HepG2 (cell line): Measurements from ENCODE around the gene FRMD4A. TPM values are rescaled to one million over a fixed set of nuclear protein-coding genes. Genes with fewer than 3 reads are reported as not detected.

Experiments used
- ATAC-seq: fragments of 200-7000 bp; cut with Tn5 transposase; 3 replicates; pipeline ENCODE4 v1.9.1; 2020; ENCODE audit warnings: mild to moderate bottlenecking, moderate library complexity
- BruUV-seq: library from RNA; stranded (reverse); fragments of 400-500 nt; replicated peaks from 2 replicates; lab custom pipeline; 2021; lab: Mats Ljungman, UMichigan
- CTCF ChIA-PET: fragments of 300-600 bp; formaldehyde crosslinking; extraction: SDS; loops from one replicate; lab custom pipeline; 2021; ENCODE audit warnings: low total read pairs, inconsistent platforms, low intra/inter-chr PET ratio; lab: Yijun Ruan, JAX
- POLR2A ChIA-PET: fragments of 350-600 bp; sonication (Branson Sonifier 250); formaldehyde crosslinking; loops from one replicate; lab custom pipeline; 2020; ENCODE audit warnings: antibody characterized with exemption, inconsistent platforms; lab: Yijun Ruan, JAX
- DNase-seq: peaks from one replicate; pipeline ENCODE4 v3.0.0-alpha.2; 2015; ENCODE audit warnings: low spot score
- FAIRE-seq: peaks from 3 replicates; lab custom pipeline; 2011; peaks lifted over from hg19 to GRCh38; lab: Jason Lieb, UNC
- H2AFZ ChIP-seq: one replicate; pipeline ENCODE4 v1.6.1; 2011; ENCODE audit warnings: low read length, inconsistent platforms
- H3K27ac ChIP-seq: fragments of 300-600 bp; 3 replicates; pipeline ENCODE4 v1.8.0; 2011; ENCODE audit warnings: mixed run types, mild to moderate bottlenecking, mixed read lengths, low read length, inconsistent platforms; ENCODE audit not compliant: insufficient read depth; ENCODE audit errors: extremely low read length
- H3K27me3 ChIP-seq, 2 experiments: fragments of 200-600 bp in 1 of 2; 2 replicates in 1 of 2; 3 replicates in 1 of 2; pipeline versions ENCODE4 v1.6.0 to v1.8.0; 2011; ENCODE audit warnings: low read length in 2 of 2, mild to moderate bottlenecking in 2 of 2, moderate library complexity in 2 of 2, inconsistent platforms in 1 of 2; ENCODE audit not compliant: insufficient read depth in 2 of 2, control insufficient read depth in 1 of 2
- H3K36me3 ChIP-seq, 2 experiments: fragments of 200-600 bp in 1 of 2; replicated peaks in 1 of 2; 2 replicates in 1 of 2; 3 replicates in 1 of 2; pipeline versions ENCODE4 v1.5.1 to v1.8.0; 2011; ENCODE audit warnings: low read length in 2 of 2, inconsistent platforms in 1 of 2; ENCODE audit not compliant: insufficient read depth in 2 of 2, control insufficient read depth in 1 of 2
- H3K4me1 ChIP-seq: 2 replicates; pipeline ENCODE4 v1.5.1; 2012; ENCODE audit warnings: low read length, inconsistent platforms; ENCODE audit not compliant: insufficient read depth
- H3K4me2 ChIP-seq: 2 replicates; pipeline ENCODE4 v1.6.0; 2011; ENCODE audit warnings: low read depth, low read length, inconsistent platforms
- H3K4me3 ChIP-seq, 3 experiments: fragments of 200-600 bp in 1 of 3; sonication (generic), shearing (Covaris generic) in 1 of 3; replicated peaks in 1 of 3; 2 replicates each; pipeline ENCODE4 v1.5.1; 2011 to 2016; ENCODE audit warnings: low read length in 3 of 3, inconsistent platforms in 2 of 3, low read depth in 2 of 3, mild to moderate bottlenecking in 2 of 3, control low read depth in 1 of 3, mixed read lengths in 1 of 3; ENCODE audit not compliant: insufficient read depth in 1 of 3
- H3K79me2 ChIP-seq: one replicate; pipeline ENCODE4 v1.6.1; 2011; ENCODE audit warnings: low read length, inconsistent platforms; ENCODE audit not compliant: insufficient read depth
- H3K9ac ChIP-seq: 2 replicates; pipeline ENCODE4 v1.6.0; 2011; ENCODE audit warnings: mild to moderate bottlenecking, low read depth, low read length, inconsistent platforms; ENCODE audit not compliant: insufficient read depth
- H3K9me3 ChIP-seq: 2 replicates; pipeline ENCODE4 v1.5.1; 2012; ENCODE audit warnings: mild to moderate bottlenecking, low read length
- H4K20me1 ChIP-seq: 2 replicates; pipeline ENCODE4 v1.6.0; 2011; ENCODE audit warnings: inconsistent platforms, mild to moderate bottlenecking, low read length, moderate library complexity; ENCODE audit not compliant: insufficient read depth
- FOXK2 ChIP-seq: fragments of 450-650 bp; IDR thresholded peaks from 2 replicates; pipeline ENCODE4 v1.6.1; 2016
- MXD4 ChIP-seq: IDR thresholded peaks from 2 replicates; pipeline ENCODE4 v1.6.1; 2016; ENCODE audit warnings: mild to moderate bottlenecking, missing biosample characterization, missing genetic modification reagents
- NFIC ChIP-seq: IDR thresholded peaks from 2 replicates; pipeline ENCODE4 v1.6.1; 2012; ENCODE audit warnings: mild to moderate bottlenecking, low read length, inconsistent platforms
- PHF21A ChIP-seq: sonication (generic); formaldehyde crosslinking; IDR thresholded peaks from 2 replicates; pipeline ENCODE4 v1.5.0; 2020; ENCODE audit warnings: mild to moderate bottlenecking, missing genetic modification reagents
- YEATS2 ChIP-seq: sonication (generic); formaldehyde crosslinking; IDR thresholded peaks from 2 replicates; pipeline ENCODE4 v1.4.0; 2020; ENCODE audit warnings: missing genetic modification reagents, borderline replicate concordance
- ZFAT ChIP-seq: sonication (generic); formaldehyde crosslinking; conservative IDR thresholded peaks from 2 replicates; pipeline ENCODE4 v1.8.1; 2023; ENCODE audit warnings: missing genetic modification reagents, inconsistent platforms
- WGBS: methylation state at CpG from one replicate; pipeline ENCODE4 v1.1.6; 2017; ENCODE audit warnings: low lambda C conversion rate; 5-methylcytosine and 5-hydroxymethylcytosine counted together
- in situ Hi-C: cut with HindIII; loops from 2 replicates; pipeline ENCODE4 v1.10.0; 2017; ENCODE audit warnings: low pct_unique_long_range_greater_than_20kb; ENCODE audit not compliant: extremely low pct_ligation_motif_present
- intact Hi-C: fragments of 100-400 bp; cut with micrococcal nuclease; formaldehyde crosslinking; loops from one replicate; pipeline ENCODE4 v1.10.0; 2022; ENCODE audit not compliant: unreplicated experiment
- polyA plus RNA-seq, 8 experiments: library from polyadenylated mRNA; depleted of rRNA in 3 of 8; stranded (reverse) in 7 of 8; unstranded in 1 of 8; fragments of >200 nt; fragmentation: Illumina TruSeq in 4 of 8; extraction: Trizol in 4 of 8; gene quantifications; 2 replicates each; pipeline versions ENCODE4 v1.2.1 to v1.2.3, GENCODE V29; 2011 to 2016; ENCODE audit warnings: low read depth in 4 of 8, missing spikeins in 1 of 8, mixed read lengths in 1 of 8; ENCODE audit not compliant: insufficient read depth in 1 of 8
- total RNA-seq, 5 experiments: library from RNA; depleted of rRNA; stranded (reverse); fragments of >200 nt; fragmentation: Illumina TruSeq; extraction: Trizol; gene quantifications; 2 replicates each; pipeline ENCODE4 v1.2.3, GENCODE V29; 2016; ENCODE audit warnings: low read depth in 1 of 5
- TF ChIP-seq, protein P1 (sequence below): sonication (generic); formaldehyde crosslinking; IDR thresholded peaks from 2 replicates; pipeline ENCODE4 v1.4.0; 2020; ENCODE audit warnings: mild to moderate bottlenecking, missing genetic modification reagents
- TF ChIP-seq, protein P2 (sequence below), 2 experiments: sonication (generic) in 1 of 2; formaldehyde crosslinking in 1 of 2; IDR thresholded peaks; 2 replicates each; pipeline versions ENCODE4 v1.5.1 to v1.6.1; 2011 to 2020; ENCODE audit warnings: borderline replicate concordance in 1 of 2, low read depth in 1 of 2, low read length in 1 of 2, mild to moderate bottlenecking in 1 of 2, missing genetic modification reagents in 1 of 2, moderate library complexity in 1 of 2
- TF ChIP-seq, protein P3 (sequence below): sonication (generic); formaldehyde crosslinking; conservative IDR thresholded peaks from 2 replicates; pipeline ENCODE4 v1.4.0; 2020; ENCODE audit warnings: mild to moderate bottlenecking, missing genetic modification reagents, moderate library complexity
- TF ChIP-seq, protein P4 (sequence below): IDR thresholded peaks from 2 replicates; pipeline ENCODE4 v1.6.1; 2016; ENCODE audit warnings: low read depth, borderline replicate concordance

Gene FRMD4A
- total and polyA plus RNA-seq, 2 of the 13 experiments (the other 11 are each of a cell fraction or from before 2014, with no cell fraction given) = 0.09 to 0.26 TPM

DNA sequence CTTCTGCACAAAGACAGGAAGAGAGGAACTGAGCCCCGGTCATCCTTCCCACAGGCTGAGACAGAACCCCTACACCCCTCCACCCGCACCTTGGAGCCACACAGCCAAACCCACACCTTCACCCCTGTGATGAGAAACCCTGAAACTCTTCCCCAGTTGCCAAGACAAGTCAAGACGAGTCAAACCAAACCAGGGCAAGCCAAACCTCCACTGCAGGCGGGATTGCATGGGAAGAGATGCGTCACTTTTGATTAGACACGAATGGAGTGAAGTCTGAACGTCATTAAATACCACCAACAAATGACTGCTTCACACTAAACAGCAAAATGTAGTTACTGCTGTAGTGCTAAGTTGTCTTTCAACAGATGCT, 670.2 kb downstream of the FRMD4A start:
- CTCF ChIA-PET = interaction anchor here (1.1 to 3.6 kb wide), 2 partner anchors 112 to 118 kb away, joined by 3 to 60 read pairs; no protein-coding TSS in a partner anchor
- TF ChIP-seq YEATS2 (CRISPR knock-in tag) = no peak
- TF ChIP-seq FOXK2 = no peak
- TF ChIP-seq, protein P1, sequence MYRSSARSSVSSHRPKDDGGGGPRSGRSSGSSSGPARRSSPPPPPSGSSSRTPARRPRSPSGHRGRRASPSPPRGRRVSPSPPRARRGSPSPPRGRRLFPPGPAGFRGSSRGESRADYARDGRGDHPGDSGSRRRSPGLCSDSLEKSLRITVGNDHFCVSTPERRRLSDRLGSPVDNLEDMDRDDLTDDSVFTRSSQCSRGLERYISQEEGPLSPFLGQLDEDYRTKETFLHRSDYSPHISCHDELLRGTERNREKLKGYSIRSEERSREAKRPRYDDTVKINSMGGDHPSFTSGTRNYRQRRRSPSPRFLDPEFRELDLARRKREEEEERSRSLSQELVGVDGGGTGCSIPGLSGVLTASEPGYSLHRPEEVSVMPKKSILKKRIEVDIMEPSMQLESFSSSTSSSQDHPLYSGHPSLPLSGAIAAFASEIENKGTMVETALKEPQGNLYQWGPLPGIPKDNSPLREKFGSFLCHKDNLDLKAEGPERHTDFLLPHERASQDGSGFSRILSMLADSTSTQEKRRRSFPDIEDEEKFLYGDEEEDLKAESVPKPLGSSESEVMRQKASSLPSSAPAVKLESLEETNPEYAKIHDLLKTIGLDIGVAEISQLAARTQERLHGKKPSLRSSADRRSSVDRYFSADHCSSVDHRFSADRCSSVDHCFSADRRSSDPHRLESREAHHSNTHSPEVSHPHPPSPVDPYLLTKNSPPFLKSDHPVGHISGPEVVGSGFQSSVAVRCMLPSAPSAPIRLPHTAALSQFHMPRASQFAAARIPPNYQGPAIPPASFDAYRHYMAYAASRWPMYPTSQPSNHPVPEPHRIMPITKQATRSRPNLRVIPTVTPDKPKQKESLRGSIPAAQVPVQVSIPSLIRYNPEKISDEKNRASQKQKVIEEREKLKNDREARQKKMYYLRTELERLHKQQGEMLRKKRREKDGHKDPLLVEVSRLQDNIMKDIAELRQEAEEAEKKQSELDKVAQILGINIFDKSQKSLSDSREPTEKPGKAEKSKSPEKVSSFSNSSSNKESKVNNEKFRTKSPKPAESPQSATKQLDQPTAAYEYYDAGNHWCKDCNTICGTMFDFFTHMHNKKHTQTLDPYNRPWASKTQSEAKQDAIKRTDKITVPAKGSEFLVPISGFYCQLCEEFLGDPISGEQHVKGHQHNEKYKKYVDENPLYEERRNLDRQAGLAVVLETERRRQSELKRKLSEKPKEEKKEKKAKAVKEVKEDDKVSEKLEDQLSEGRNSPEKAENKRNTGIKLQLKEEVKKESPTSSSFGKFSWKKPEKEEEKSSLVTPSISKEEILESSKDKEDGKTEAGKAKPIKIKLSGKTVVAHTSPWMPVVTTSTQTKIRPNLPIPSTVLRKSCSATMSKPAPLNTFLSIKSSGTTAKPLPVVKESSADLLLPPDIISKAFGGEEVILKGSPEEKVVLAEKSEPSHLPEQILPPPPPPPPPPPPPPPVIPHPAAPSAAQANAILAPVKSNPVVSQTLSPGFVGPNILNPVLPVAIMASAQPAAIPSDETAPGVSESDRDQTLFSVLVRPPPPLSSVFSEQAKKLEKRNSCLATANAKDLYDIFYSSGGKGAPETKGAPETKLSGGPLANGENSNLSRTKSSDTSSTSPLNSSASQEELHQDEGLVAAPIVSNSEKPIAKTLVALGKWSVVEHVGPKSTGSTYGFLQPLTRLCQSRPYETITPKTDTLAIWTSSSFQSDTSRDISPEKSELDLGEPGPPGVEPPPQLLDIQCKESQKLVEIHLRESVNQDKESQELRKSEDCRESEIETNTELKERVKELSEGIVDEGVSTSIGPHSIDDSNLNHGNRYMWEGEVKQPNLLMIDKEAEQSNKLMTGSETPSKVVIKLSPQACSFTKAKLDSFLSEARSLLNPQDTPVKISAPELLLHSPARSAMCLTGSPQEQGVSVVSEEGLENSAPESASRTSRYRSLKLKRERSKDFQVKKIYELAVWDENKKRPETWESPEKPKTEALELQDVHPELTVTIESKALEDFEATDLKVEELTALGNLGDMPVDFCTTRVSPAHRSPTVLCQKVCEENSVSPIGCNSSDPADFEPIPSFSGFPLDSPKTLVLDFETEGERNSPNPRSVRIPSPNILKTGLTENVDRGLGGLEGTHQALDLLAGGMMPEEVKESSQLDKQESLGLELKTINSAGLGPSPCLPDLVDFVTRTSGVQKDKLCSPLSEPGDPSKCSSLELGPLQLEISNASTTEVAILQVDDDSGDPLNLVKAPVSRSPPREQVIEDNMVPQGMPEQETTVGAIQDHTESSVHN (CRISPR knock-in tag) = no peak
- TF ChIP-seq MXD4 (CRISPR knock-in tag) = no peak
- no peak for TF ChIP-seq ZFAT (CRISPR knock-in tag)
- TF ChIP-seq PHF21A (CRISPR knock-in tag) = no peak
- TF ChIP-seq, protein P2, sequence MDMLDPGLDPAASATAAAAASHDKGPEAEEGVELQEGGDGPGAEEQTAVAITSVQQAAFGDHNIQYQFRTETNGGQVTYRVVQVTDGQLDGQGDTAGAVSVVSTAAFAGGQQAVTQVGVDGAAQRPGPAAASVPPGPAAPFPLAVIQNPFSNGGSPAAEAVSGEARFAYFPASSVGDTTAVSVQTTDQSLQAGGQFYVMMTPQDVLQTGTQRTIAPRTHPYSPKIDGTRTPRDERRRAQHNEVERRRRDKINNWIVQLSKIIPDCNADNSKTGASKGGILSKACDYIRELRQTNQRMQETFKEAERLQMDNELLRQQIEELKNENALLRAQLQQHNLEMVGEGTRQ (IDR thresholded peaks at IDR 0.05; ENCODE audit: low read depth, low read length) = no peak
- TF ChIP-seq, protein P2 (CRISPR knock-in tag; IDR thresholded peaks at IDR 0.05; ENCODE audit: borderline replicate concordance) = no peak
- TF ChIP-seq, protein P3, sequence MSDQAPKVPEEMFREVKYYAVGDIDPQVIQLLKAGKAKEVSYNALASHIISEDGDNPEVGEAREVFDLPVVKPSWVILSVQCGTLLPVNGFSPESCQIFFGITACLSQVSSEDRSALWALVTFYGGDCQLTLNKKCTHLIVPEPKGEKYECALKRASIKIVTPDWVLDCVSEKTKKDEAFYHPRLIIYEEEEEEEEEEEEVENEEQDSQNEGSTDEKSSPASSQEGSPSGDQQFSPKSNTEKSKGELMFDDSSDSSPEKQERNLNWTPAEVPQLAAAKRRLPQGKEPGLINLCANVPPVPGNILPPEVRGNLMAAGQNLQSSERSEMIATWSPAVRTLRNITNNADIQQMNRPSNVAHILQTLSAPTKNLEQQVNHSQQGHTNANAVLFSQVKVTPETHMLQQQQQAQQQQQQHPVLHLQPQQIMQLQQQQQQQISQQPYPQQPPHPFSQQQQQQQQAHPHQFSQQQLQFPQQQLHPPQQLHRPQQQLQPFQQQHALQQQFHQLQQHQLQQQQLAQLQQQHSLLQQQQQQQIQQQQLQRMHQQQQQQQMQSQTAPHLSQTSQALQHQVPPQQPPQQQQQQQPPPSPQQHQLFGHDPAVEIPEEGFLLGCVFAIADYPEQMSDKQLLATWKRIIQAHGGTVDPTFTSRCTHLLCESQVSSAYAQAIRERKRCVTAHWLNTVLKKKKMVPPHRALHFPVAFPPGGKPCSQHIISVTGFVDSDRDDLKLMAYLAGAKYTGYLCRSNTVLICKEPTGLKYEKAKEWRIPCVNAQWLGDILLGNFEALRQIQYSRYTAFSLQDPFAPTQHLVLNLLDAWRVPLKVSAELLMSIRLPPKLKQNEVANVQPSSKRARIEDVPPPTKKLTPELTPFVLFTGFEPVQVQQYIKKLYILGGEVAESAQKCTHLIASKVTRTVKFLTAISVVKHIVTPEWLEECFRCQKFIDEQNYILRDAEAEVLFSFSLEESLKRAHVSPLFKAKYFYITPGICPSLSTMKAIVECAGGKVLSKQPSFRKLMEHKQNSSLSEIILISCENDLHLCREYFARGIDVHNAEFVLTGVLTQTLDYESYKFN (CRISPR knock-in tag) = no peak
- no peak for TF ChIP-seq NFIC
- TF ChIP-seq, protein P4, sequence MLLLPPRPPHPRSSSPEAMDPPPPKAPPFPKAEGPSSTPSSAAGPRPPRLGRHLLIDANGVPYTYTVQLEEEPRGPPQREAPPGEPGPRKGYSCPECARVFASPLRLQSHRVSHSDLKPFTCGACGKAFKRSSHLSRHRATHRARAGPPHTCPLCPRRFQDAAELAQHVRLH = no peak

More for the DNA sequence above, 670.2 kb downstream of the FRMD4A start:
- DNase-seq = no peak
- no peaks in the 10 kb centered on the region for H3K4me1 ChIP-seq
- POLR2A ChIA-PET = no interaction called here
- no TSS peak for BruUV-seq
- H3K36me3 ChIP-seq = no peaks in the 10 kb centered on the region
- intact Hi-C loops = loop anchor here (1.0 kb wide), 1 partner anchor 118 kb away; no protein-coding TSS in a partner anchor
- H3K27me3 ChIP-seq = no peaks in the 10 kb centered on the region
- 53% methylated on average over 5 of the region's 7 CpGs for WGBS
- ATAC-seq = no peak
- no peaks in the 10 kb centered on the region for H4K20me1 ChIP-seq
- no peak for FAIRE-seq
- H2AFZ ChIP-seq = no peak overlapping the region
- no peaks in the 10 kb centered on the region for H3K9me3 ChIP-seq
- H3K79me2 ChIP-seq = no peaks in the 10 kb centered on the region
- H3K4me2 ChIP-seq = no peak overlapping the region
- in situ Hi-C loops = no loop called here
- H3K4me3 ChIP-seq = no peak overlapping the region
- no peak overlapping the region for H3K9ac ChIP-seq
- H3K27ac ChIP-seq = no peak overlapping the region
